Spleen (tissue), 11 donors: ENCODE measurements around the gene LMO2. TPM values are rescaled to one million over a fixed set of nuclear protein-coding genes. Genes with fewer than 3 reads are reported as not detected.

Experiments used
- DNase-seq: peaks from one replicate; pipeline ENCODE4 v3.0.0-alpha.2; 2020
- H3K27ac ChIP-seq, 8 donors: fragments of 200-600 bp; sonication (generic) in 7 of 8; 1 replicate in 4 of 8; 2 replicates in 4 of 8; pipeline versions ENCODE4 v1.5.0 to v1.8.0; 2016 to 2021; ENCODE audit warnings: inconsistent platforms in 4 of 8, mild to moderate bottlenecking in 4 of 8, moderate library complexity in 1 of 8
- H3K27me3 ChIP-seq, 7 donors: fragments of 200-600 bp; sonication (generic) in 6 of 7; replicated peaks in 1 of 7; 1 replicate in 4 of 7; 2 replicates in 3 of 7; pipeline versions ENCODE4 v1.5.0 to v1.8.0; 2016 to 2021; ENCODE audit warnings: inconsistent platforms in 3 of 7, mild to moderate bottlenecking in 1 of 7
- H3K36me3 ChIP-seq, 6 donors: fragments of 200-600 bp; sonication (generic) in 5 of 6; 1 replicate in 4 of 6; 2 replicates in 2 of 6; pipeline versions ENCODE4 v1.5.0 to v1.8.0; 2016 to 2021; ENCODE audit warnings: inconsistent platforms in 2 of 6
- H3K4me1 ChIP-seq, 6 donors: fragments of 200-600 bp; sonication (generic) in 5 of 6; 1 replicate in 3 of 6; 2 replicates in 3 of 6; pipeline versions ENCODE4 v1.5.0 to v1.8.0; 2016 to 2021; ENCODE audit warnings: inconsistent platforms in 3 of 6
- H3K4me3 ChIP-seq, 8 donors: fragments of 200-600 bp; sonication (generic) in 7 of 8; 1 replicate in 4 of 8; 2 replicates in 4 of 8; pipeline versions ENCODE4 v1.5.0 to v1.8.0; 2016 to 2021; ENCODE audit warnings: inconsistent platforms in 4 of 8, mild to moderate bottlenecking in 4 of 8, moderate library complexity in 2 of 8
- H3K9me3 ChIP-seq, 8 donors: fragments of 200-600 bp; sonication (generic) in 7 of 8; 1 replicate in 4 of 8; 2 replicates in 4 of 8; pipeline versions ENCODE4 v1.5.0 to v1.8.0; 2016 to 2021; ENCODE audit warnings: inconsistent platforms in 4 of 8
- POLR2A ChIP-seq, 3 donors: fragments of 450-650 bp; IDR thresholded peaks; one replicate each; pipeline ENCODE4 v1.5.1; 2017; ENCODE audit warnings: antibody characterized with exemption in 3 of 3, mild to moderate bottlenecking in 1 of 3
- POLR2AphosphoS5 ChIP-seq, 3 donors: sonication (generic); formaldehyde crosslinking; IDR thresholded peaks; one replicate each; pipeline ENCODE4 v1.5.1; 2017; ENCODE audit warnings: antibody characterized with exemption in 3 of 3
- WGBS, 5 donors: extraction: QIAGEN DNeasy Blood & Tissue Kit in 3 of 5; methylation state at CpG; one replicate each; pipeline versions ENCODE4 v1.1.5 to v1.1.7; 2013 to 2018; 5-methylcytosine and 5-hydroxymethylcytosine counted together
- intact Hi-C: fragments of 100-400 bp; cut with DNase I; formaldehyde crosslinking; loops from one replicate; pipeline ENCODE4 v1.15.0; 2023; ENCODE audit warnings: low total_unique reads
- polyA plus RNA-seq, 3 donors: library from polyadenylated mRNA; stranded (reverse); fragments of 200-250 nt; gene quantifications; one replicate each; pipeline ENCODE4 v1.2.1, GENCODE V29; 2013
- total RNA-seq, 7 donors: library from RNA; depleted of rRNA in 3 of 7; stranded (reverse); fragments of >200 nt in 3 of 7; fragmentation: NEBNext Ultra II Directional in 4 of 7; extraction: Animal tissue kit (Norgen Biotek cat#: 25700) in 4 of 7; gene quantifications; one replicate each; pipeline versions ENCODE4 v1.1.0 to v1.2.1, GENCODE V29; 2016 to 2021
- TF ChIP-seq, protein P1 (sequence below), 11 experiments: fragments of 200-600 bp in 7 of 11; fragments of 450-650 bp in 4 of 11; sonication (generic) in 4 of 11; IDR thresholded peaks in 8 of 11; conservative IDR thresholded peaks in 3 of 11; 1 replicate in 7 of 11; 2 replicates in 4 of 11; pipeline versions ENCODE4 v1.4.0 to v1.8.0; 2016 to 2021; ENCODE audit warnings: antibody characterized with exemption in 11 of 11, inconsistent platforms in 4 of 11, mild to moderate bottlenecking in 1 of 11
- donor health status: healthy with polysubstance abuse.
- donor health status: DM: no; HTN: no; CAD: no; lungs with moderate emphysema.
- donor health status: DM: no; HTN: no; CAD: no.
- donor health status: Bipolar disorder and iron deficiency.
- donor health status: healthy.
- donor health status: DM: no; HTN: no; CAD: no.
- donor health status: DM: yes; HTN: yes; CAD: no.

LMO2 gene
- total and polyA plus RNA-seq, 10 donors: 36.0 to 79.4 (median 61.5) TPM

DNA sequence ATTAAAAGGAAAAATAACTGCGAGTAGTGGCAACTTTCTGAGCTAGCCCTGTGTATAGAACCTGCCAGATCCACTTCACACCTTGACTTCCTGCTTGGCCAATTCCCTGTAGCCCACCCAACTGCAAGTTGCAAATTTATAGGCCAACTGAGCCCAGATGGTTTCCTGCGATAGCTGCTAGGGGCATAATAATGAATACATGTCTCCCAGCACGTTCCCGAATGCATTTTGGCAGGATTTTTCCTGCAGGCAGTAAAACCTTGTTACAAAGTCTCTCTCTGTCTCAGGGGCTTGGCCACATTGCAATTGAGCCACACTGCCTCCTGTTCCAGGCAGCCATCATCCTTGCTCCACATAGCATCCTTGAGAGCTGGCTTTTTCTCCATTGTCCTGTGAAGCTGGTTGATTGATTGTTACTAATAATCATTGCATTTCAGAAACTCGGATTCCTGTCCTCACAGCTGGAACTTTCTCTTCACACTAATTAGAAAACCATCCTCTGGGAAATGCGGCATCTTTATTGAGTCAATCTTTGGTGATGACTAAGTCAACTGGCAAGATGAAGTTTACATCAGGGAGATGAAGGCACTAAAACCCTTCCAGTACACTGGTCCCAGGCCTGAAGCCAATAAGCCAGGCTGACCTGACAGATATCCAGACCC is 18.6 kb upstream of the LMO2 start:
- no peak for DNase-seq
- H3K4me1 ChIP-seq: peaks cover 0 to 63% (median 31%) of the 10 kb centered on the region in 6 donors
- no peaks in the 10 kb centered on the region for H3K27me3 ChIP-seq

DNA sequence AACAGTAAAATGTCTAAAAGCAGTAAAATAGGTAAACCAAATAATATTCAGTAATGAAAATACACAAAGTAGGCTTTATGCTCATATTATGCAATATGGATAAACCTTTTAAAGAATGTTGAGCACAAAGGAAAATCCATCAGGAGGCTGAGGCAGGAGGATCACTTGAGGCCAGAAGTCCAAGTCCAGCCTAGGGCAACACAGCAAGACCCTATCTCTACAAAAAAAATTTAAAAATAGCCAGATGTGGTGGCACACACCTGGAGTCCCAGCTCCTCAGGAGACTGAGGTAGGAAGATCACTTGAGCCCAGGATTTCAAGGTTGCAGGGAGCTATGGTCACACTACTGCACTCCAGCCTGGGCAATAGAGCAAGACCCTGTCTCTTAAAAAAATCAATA is 17.7 kb upstream of the LMO2 start:
- peaks cover 0 to 63% (median 31%) of the 10 kb centered on the region in 6 donors for H3K4me1 ChIP-seq
- H3K9me3 ChIP-seq: peaks cover 0 to 14% (median 7%) of the 10 kb centered on the region in 8 donors
- intact Hi-C loops: no loop called here
- no peak for DNase-seq
- no peak for TF ChIP-seq POLR2AphosphoS5 (IDR thresholded peaks at IDR 0.05)
- H3K4me3 ChIP-seq: no peak overlapping the region
- H3K27ac ChIP-seq: no peak overlapping the region
- H3K36me3 ChIP-seq: no peaks in the 10 kb centered on the region
- H3K27me3 ChIP-seq: no peaks in the 10 kb centered on the region

More for the DNA sequence above, 18.6 kb upstream of the LMO2 start:
- Histone ChIP-seq H3K27ac (no peak overlapping the region), H3K9me3 (peaks cover 0 to 13% (median 7%) of the 10 kb centered on the region in 8 donors), H3K4me3 (no peak overlapping the region), H3K36me3 (no peaks in the 10 kb centered on the region)
- no peak for TF ChIP-seq POLR2AphosphoS5 (IDR thresholded peaks at IDR 0.05)
- TF ChIP-seq POLR2A (IDR thresholded peaks at IDR 0.05): no peak
- TF ChIP-seq, protein P1, sequence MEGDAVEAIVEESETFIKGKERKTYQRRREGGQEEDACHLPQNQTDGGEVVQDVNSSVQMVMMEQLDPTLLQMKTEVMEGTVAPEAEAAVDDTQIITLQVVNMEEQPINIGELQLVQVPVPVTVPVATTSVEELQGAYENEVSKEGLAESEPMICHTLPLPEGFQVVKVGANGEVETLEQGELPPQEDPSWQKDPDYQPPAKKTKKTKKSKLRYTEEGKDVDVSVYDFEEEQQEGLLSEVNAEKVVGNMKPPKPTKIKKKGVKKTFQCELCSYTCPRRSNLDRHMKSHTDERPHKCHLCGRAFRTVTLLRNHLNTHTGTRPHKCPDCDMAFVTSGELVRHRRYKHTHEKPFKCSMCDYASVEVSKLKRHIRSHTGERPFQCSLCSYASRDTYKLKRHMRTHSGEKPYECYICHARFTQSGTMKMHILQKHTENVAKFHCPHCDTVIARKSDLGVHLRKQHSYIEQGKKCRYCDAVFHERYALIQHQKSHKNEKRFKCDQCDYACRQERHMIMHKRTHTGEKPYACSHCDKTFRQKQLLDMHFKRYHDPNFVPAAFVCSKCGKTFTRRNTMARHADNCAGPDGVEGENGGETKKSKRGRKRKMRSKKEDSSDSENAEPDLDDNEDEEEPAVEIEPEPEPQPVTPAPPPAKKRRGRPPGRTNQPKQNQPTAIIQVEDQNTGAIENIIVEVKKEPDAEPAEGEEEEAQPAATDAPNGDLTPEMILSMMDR (IDR thresholded peaks at IDR 0.05 in 8 of 11, conservative IDR thresholded peaks at IDR 0.05 in 3 of 11): no peak
- WGBS, 5 donors: 64 to 74% (median 66%) methylated on average over 6 of the region's 6 CpGs
- intact Hi-C loops: no loop called here

DNA sequence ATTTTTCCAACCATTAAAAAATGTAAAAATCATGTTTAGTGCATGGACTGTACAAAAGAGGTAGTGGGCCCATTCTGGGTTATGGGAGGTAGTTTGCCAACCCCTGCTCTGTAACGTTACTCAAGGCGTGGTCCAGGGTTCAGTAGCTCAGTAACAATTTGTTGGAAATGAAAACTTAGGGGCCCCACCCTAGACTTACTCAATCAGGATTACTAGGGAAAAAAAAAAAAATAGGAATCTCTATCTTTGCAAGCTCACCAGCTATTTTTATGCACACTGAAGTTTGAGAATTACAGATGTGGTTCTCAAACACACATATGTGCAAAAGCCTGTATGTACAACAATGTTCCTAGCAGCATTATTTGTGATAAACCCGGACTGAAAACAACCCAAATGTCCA is 17.3 kb upstream of the LMO2 start:
- Histone ChIP-seq H3K4me1 (peaks cover 0 to 63% (median 31%) of the 10 kb centered on the region in 6 donors), H3K36me3 (no peaks in the 10 kb centered on the region), H3K9me3 (peaks cover 0 to 11% (median 5%) of the 10 kb centered on the region in 8 donors), H3K27ac (no peak overlapping the region), H3K4me3 (no peak overlapping the region), H3K27me3 (no peaks in the 10 kb centered on the region)
- intact Hi-C loops: no loop called here
- WGBS, 5 donors: 51 to 79% (median 73%) methylated on average over 3 of the region's 3 CpGs
- TF ChIP-seq POLR2AphosphoS5 (IDR thresholded peaks at IDR 0.05): no peak
- no peak for TF ChIP-seq POLR2A (IDR thresholded peaks at IDR 0.05)
- no peak for DNase-seq

DNA sequence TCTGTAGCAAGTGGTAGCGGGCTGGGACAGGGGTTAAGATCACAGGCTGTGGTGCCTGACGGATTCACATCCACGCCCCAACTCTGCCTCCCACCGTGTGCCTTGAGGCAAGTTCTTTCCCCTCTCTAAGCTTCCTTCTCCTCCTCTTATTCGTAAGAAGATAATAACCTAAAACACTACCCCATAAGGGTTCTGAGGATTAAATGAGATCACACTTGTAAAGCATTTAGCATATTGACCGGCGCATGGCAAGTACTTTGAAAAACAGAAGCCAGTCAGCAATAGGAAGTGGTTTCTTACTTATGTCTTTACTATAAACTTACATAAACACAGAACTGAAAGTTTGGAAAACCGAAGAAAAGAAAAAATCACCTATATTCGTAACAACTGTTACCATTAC is 15.5 kb upstream of the LMO2 start:
- TF ChIP-seq POLR2AphosphoS5 (IDR thresholded peaks at IDR 0.05): no peak
- no peak for TF ChIP-seq POLR2A (IDR thresholded peaks at IDR 0.05)
- TF ChIP-seq, protein P1 (IDR thresholded peaks at IDR 0.05 in 8 of 11, conservative IDR thresholded peaks at IDR 0.05 in 3 of 11): no peak
- intact Hi-C loops: no loop called here
- no peaks in the 10 kb centered on the region for H3K27me3 ChIP-seq
- no peaks in the 10 kb centered on the region for H3K36me3 ChIP-seq
- 29 to 41% (median 31%) methylated on average over 9 of the region's 9 CpGs for WGBS, 5 donors
- peaks cover 0 to 60% (median 26%) of the 10 kb centered on the region in 6 donors for H3K4me1 ChIP-seq
- DNase-seq: no peak
- H3K27ac ChIP-seq: peak overlapping the region in 4 of 8 donors; percentile 9 to 59 (median 21)
- H3K4me3 ChIP-seq: no peak overlapping the region
- peaks cover 0 to 5% (median 0%) of the 10 kb centered on the region in 8 donors for H3K9me3 ChIP-seq

DNA sequence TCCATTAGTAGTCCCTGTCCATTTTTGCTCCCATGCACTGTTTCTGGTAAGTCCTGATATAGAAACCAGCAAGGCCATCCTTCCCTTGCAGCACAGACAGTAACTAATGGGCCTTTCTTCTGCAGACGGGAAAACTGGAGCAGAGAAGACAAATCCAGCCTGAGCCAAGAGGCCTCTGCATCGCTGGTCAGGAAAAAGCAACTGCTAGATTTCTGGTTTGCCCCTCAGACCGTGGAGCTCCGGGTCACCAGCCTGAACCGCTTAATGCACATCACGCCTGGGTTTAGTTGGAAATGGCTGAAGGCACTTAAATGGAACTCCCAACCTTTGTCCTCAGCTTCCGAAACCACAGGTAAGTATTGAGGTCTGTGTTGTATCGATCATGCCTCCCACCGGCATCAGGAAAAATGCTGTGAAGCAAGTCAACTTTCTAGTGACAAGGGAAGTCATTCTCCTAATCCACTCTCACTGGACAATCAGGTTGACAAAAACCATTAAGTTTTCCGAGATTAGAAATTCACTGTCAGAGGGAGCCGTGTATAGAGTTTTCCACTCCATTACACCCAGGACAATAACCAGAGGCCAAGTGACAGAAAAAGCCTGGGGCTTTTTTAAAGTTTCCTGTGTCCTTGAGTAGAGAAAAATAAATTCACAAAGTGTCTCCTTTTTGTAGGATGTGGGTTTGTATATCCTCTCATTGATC is 14.8 kb upstream of the LMO2 start:
- peaks cover 0 to 5% (median 0%) of the 10 kb centered on the region in 8 donors for H3K9me3 ChIP-seq
- H3K36me3 ChIP-seq: no peaks in the 10 kb centered on the region
- DNase-seq: no peak
- 80 to 87% (median 83%) methylated on average over 11 of the region's 11 CpGs for WGBS, 5 donors
- intact Hi-C loops: no loop called here
- no peak for TF ChIP-seq POLR2AphosphoS5 (IDR thresholded peaks at IDR 0.05)
- no peak for TF ChIP-seq POLR2A (IDR thresholded peaks at IDR 0.05)
- TF ChIP-seq, protein P1 (IDR thresholded peaks at IDR 0.05 in 8 of 11, conservative IDR thresholded peaks at IDR 0.05 in 3 of 11): no peak
- peaks cover 0 to 52% (median 20%) of the 10 kb centered on the region in 6 donors for H3K4me1 ChIP-seq
- H3K4me3 ChIP-seq: no peak overlapping the region
- no peaks in the 10 kb centered on the region for H3K27me3 ChIP-seq
- H3K27ac ChIP-seq: peak overlapping the region in 3 of 8 donors; percentile 9 to 59 (median 13)
